Thyroid gland (tissue), 4 donors: ENCODE measurements around the gene ACER1.

Experiments
- POLR2A ChIP-seq, 2 donors: fragments of 450-650 bp; IDR thresholded peaks; one replicate each; pipeline ENCODE4 v1.6.1; 2017; ENCODE audit warnings: antibody characterized with exemption in 2 of 2, mild to moderate bottlenecking in 2 of 2, moderate library complexity in 1 of 2
- TF ChIP-seq, protein P1 (sequence below), 6 experiments: fragments of 200-600 bp in 3 of 6; fragments of 450-650 bp in 3 of 6; sonication (generic) in 3 of 6; IDR thresholded peaks; one replicate each; pipeline ENCODE4 v1.5.1; 2016 to 2019; ENCODE audit warnings: antibody characterized with exemption in 6 of 6, mild to moderate bottlenecking in 2 of 6, inconsistent platforms in 1 of 6, moderate library complexity in 1 of 6

- TF ChIP-seq, protein P1, sequence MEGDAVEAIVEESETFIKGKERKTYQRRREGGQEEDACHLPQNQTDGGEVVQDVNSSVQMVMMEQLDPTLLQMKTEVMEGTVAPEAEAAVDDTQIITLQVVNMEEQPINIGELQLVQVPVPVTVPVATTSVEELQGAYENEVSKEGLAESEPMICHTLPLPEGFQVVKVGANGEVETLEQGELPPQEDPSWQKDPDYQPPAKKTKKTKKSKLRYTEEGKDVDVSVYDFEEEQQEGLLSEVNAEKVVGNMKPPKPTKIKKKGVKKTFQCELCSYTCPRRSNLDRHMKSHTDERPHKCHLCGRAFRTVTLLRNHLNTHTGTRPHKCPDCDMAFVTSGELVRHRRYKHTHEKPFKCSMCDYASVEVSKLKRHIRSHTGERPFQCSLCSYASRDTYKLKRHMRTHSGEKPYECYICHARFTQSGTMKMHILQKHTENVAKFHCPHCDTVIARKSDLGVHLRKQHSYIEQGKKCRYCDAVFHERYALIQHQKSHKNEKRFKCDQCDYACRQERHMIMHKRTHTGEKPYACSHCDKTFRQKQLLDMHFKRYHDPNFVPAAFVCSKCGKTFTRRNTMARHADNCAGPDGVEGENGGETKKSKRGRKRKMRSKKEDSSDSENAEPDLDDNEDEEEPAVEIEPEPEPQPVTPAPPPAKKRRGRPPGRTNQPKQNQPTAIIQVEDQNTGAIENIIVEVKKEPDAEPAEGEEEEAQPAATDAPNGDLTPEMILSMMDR (IDR thresholded peaks at IDR 0.05) = no peak
- TF ChIP-seq POLR2A (IDR thresholded peaks at IDR 0.05) = no peak
Measured at GRCh38 chr19:6313398-6313969, 19.9 kb downstream of the ACER1 start.
